NCI-H146 (cell line): ENCODE data around the gene TTC3.

Experiments used
- DNase-seq: peaks from one replicate; lab custom pipeline; 2025; lab: John Stamatoyannopoulos, UW

Gene TTC3

GRCh38 chr21:37224861-37225839 lies 152.1 kb downstream of the TTC3 start:
- DNase-seq, result no peak

GRCh38 chr21:37226041-37226920 lies 153.2 kb downstream of the TTC3 start:
- no peak for DNase-seq

GRCh38 chr21:37227071-37228002 lies 154.3 kb downstream of the TTC3 start:
- no peak for DNase-seq

GRCh38 chr21:37228003-37228400 lies 154.9 kb downstream of the TTC3 start:
- DNase-seq, result no peak

- peak; percentile 70 for DNase-seq
Observed at GRCh38 chr21:37230632-37231248, 157.7 kb downstream of the TTC3 start.

- DNase-seq, result no peak
Observed at GRCh38 chr21:37231249-37231645, 158.2 kb downstream of the TTC3 start.

- DNase-seq, result no peak
Observed at GRCh38 chr21:37231671-37232070, 158.6 kb downstream of the TTC3 start.

GRCh38 chr21:37232274-37233018 lies 159.4 kb downstream of the TTC3 start:
- DNase-seq, result no peak

- peak; percentile 82 for DNase-seq
Observed at GRCh38 chr21:37233551-37234146, 160.6 kb downstream of the TTC3 start.

- DNase-seq, result no peak
Observed at GRCh38 chr21:37237346-37237745, 164.3 kb downstream of the TTC3 start.

GRCh38 chr21:37237764-37238163 lies 164.7 kb downstream of the TTC3 start:
- DNase-seq, result no peak

GRCh38 chr21:37240978-37241377 lies 167.9 kb downstream of the TTC3 start:
- DNase-seq, result no peak

- DNase-seq, result no peak
Observed at GRCh38 chr21:37241426-37241825, 168.4 kb downstream of the TTC3 start.

GRCh38 chr21:37243961-37244360 lies 170.9 kb downstream of the TTC3 start:
- no peak for DNase-seq

- no peak for DNase-seq
Observed at GRCh38 chr21:37244501-37245095, 171.5 kb downstream of the TTC3 start.

- no peak for DNase-seq
Observed at GRCh38 chr21:37245151-37245550, 172.1 kb downstream of the TTC3 start.

GRCh38 chr21:37248298-37248697 lies 175.2 kb downstream of the TTC3 start:
- no peak for DNase-seq

- DNase-seq, result no peak
Observed at GRCh38 chr21:37249112-37249904, 176.3 kb downstream of the TTC3 start.

GRCh38 chr21:37251294-37251634 lies 178.2 kb downstream of the TTC3 start:
- DNase-seq, result no peak
